Gastrocnemius medialis (tissue), 4 donors: ENCODE results near the gene GAGE10. TPM values are rescaled to one million over a fixed set of nuclear protein-coding genes. Genes with fewer than 3 reads are reported as not detected.

Source experiments
- ATAC-seq, 2 donors: fragments of 150-250 bp; one replicate each; pipeline ENCODE4 v1.9.1; 2016
- DNase-seq, 2 donors: peaks; one replicate each; pipeline ENCODE4 v3.0.0-alpha.2; 2019
- H3K27ac ChIP-seq, 4 donors: fragments of 200-600 bp; sonication (generic); 1 replicate in 1 of 4; 2 replicates in 3 of 4; pipeline ENCODE4 v1.5.1; 2016 to 2018; ENCODE audit warnings: mild to moderate bottlenecking in 2 of 4, moderate library complexity in 1 of 4
- H3K27me3 ChIP-seq, 3 donors: fragments of 200-600 bp; sonication (generic) in 2 of 3; 1 replicate in 1 of 3; 2 replicates in 2 of 3; pipeline versions ENCODE4 v1.5.1 to v1.6.0; 2016 to 2019; ENCODE audit warnings: mild to moderate bottlenecking in 1 of 3, moderate library complexity in 1 of 3
- H3K36me3 ChIP-seq, 2 donors: fragments of 200-600 bp; sonication (generic) in 1 of 2; one replicate each; pipeline ENCODE4 v1.5.1; 2017 to 2018
- H3K4me1 ChIP-seq, 2 donors: fragments of 200-600 bp; sonication (generic) in 1 of 2; one replicate each; pipeline ENCODE4 v1.5.1; 2016 to 2017; ENCODE audit warnings: mild to moderate bottlenecking in 2 of 2
- H3K4me3 ChIP-seq, 4 donors: fragments of 200-600 bp; sonication (generic) in 3 of 4; 1 replicate in 1 of 4; 2 replicates in 3 of 4; pipeline ENCODE4 v1.5.1; 2016 to 2019; ENCODE audit warnings: mild to moderate bottlenecking in 2 of 4
- H3K9me3 ChIP-seq, 3 donors: fragments of 200-600 bp; sonication (generic) in 2 of 3; 1 replicate in 1 of 3; 2 replicates in 2 of 3; pipeline ENCODE4 v1.5.1; 2016 to 2019
- CTCF ChIP-seq, 5 experiments: fragments of 450-650 bp in 3 of 5; fragments of 200-600 bp in 2 of 5; sonication (generic) in 2 of 5; IDR thresholded peaks in 4 of 5; conservative IDR thresholded peaks in 1 of 5; 1 replicate in 4 of 5; 2 replicates in 1 of 5; pipeline ENCODE4 v1.5.1; 2016 to 2019; ENCODE audit warnings: antibody characterized with exemption in 5 of 5, mild to moderate bottlenecking in 3 of 5, moderate library complexity in 3 of 5
- POLR2A ChIP-seq, 2 donors: fragments of 450-650 bp; IDR thresholded peaks; one replicate each; pipeline ENCODE4 v1.6.1; 2017; ENCODE audit warnings: antibody characterized with exemption in 2 of 2, mild to moderate bottlenecking in 2 of 2, moderate library complexity in 2 of 2
- in situ Hi-C, 4 donors: fragments of 200-750 bp; cut with MboI; loops; one replicate each; pipeline versions ENCODE4 v1.15.0 to v1.8.0; 2017; ENCODE audit warnings: low sequenced_read_pairs in 4 of 4
- intact Hi-C: fragments of 100-400 bp; cut with DNase I; formaldehyde crosslinking; loops from one replicate; pipeline ENCODE4 v1.15.1; 2023; ENCODE audit warnings: low total_unique reads
- total RNA-seq, 4 donors: library from RNA; depleted of rRNA; stranded (reverse); fragments of >200 nt; gene quantifications; one replicate each; pipeline versions ENCODE4 v1.1.0 to v1.2.3, GENCODE V29; 2016

The GAGE10 gene
- total RNA-seq, 4 donors from 2014 or later, result not detected

- Histone ChIP-seq H3K4me1 (peaks cover 9 to 10% of the 10 kb centered on the region in 2 donors), H3K4me3 (peak within 1 kb of the TSS; percentile 64 to 74 (median 68)), H3K27me3 (no peaks in the 10 kb centered on the region), H3K9me3 (no peaks in the 10 kb centered on the region), H3K36me3 (no peaks in the 10 kb centered on the region), H3K27ac (peak within 1 kb of the TSS; percentile 77 to 93 (median 92))
- intact Hi-C loops, result loop anchor here (2.0 to 10.0 kb wide), 5 partner anchors 35 to 673 kb away; partner anchors contain the start of genes CCDC22, HDAC6, SYP and USP27X
- ATAC-seq, result peak; percentile 34 to 40
- in situ Hi-C loops, result no loop called here
- TF ChIP-seq POLR2A (IDR thresholded peaks at IDR 0.05) (peak; percentile 78 to 81), CTCF (IDR thresholded peaks at IDR 0.05 in 4 of 5, conservative IDR thresholded peaks at IDR 0.05 in 1 of 5) (peak in 1 of 5 experiments; percentile 10)
- DNase-seq, result no peak
Measured at GRCh38 chrX:49269767-49270248, 33.6 kb upstream of the GAGE10 start, which contains the start of gene PPP1R3F. Gene PPP1R3F, plus strand, starts transcription at chrX:49269793. Its CDS starts 77 bp downstream, at chrX:49269870.

GRCh38 chrX:49270249-49270921 is 33.1 kb upstream of the GAGE10 start:
- TF ChIP-seq POLR2A (IDR thresholded peaks at IDR 0.05), result no peak
- TF ChIP-seq CTCF (IDR thresholded peaks at IDR 0.05 in 4 of 5, conservative IDR thresholded peaks at IDR 0.05 in 1 of 5), result no peak
- Histone ChIP-seq H3K36me3 (no peaks in the 10 kb centered on the region), H3K9me3 (no peaks in the 10 kb centered on the region), H3K27me3 (no peaks in the 10 kb centered on the region), H3K4me1 (peaks cover 9 to 10% of the 10 kb centered on the region in 2 donors), H3K4me3 (peak overlapping the region; percentile 64 to 74 (median 68)), H3K27ac (peak overlapping the region; percentile 77 to 93 (median 92))
- intact Hi-C loops (loop anchor here (5.0 kb wide), 1 partner anchor 468 kb away; the partner anchor contains the start of gene HDAC6), in situ Hi-C loops (no loop called here)
- DNase-seq (no peak), ATAC-seq (no peak)

GRCh38 chrX:49271341-49271740 is 32.1 kb upstream of the GAGE10 start:
- Histone ChIP-seq H3K4me1 (peaks cover 9 to 10% of the 10 kb centered on the region in 2 donors), H3K36me3 (no peaks in the 10 kb centered on the region), H3K9me3 (no peaks in the 10 kb centered on the region), H3K27ac (peak overlapping the region in 2 of 4 donors; percentile 77 to 93), H3K27me3 (no peaks in the 10 kb centered on the region), H3K4me3 (no peak overlapping the region)
- TF ChIP-seq POLR2A (IDR thresholded peaks at IDR 0.05) (no peak), CTCF (IDR thresholded peaks at IDR 0.05 in 4 of 5, conservative IDR thresholded peaks at IDR 0.05 in 1 of 5) (no peak)
- DNase-seq (no peak), ATAC-seq (no peak)
- in situ Hi-C loops (no loop called here), intact Hi-C loops (loop anchor here (5.0 kb wide), 1 partner anchor 469 kb away; the partner anchor contains the start of gene HDAC6)

- Histone ChIP-seq H3K4me3 (no peak overlapping the region), H3K36me3 (no peaks in the 10 kb centered on the region), H3K27ac (no peak overlapping the region), H3K9me3 (no peaks in the 10 kb centered on the region), H3K27me3 (no peaks in the 10 kb centered on the region), H3K4me1 (peaks cover 9 to 15% of the 10 kb centered on the region in 2 donors)
- in situ Hi-C loops (no loop called here), intact Hi-C loops (loop anchor here (5.0 kb wide), 1 partner anchor 470 kb away; the partner anchor contains the start of gene HDAC6)
- DNase-seq, result no peak
- ATAC-seq, result no peak
- TF ChIP-seq CTCF (IDR thresholded peaks at IDR 0.05 in 4 of 5, conservative IDR thresholded peaks at IDR 0.05 in 1 of 5), result no peak
Measured at GRCh38 chrX:49272421-49272820, 31.0 kb upstream of the GAGE10 start.
